DMS114 treated with DMSO at 0.1 percent for 48 hours (cell line): Measurements from ENCODE around the gene RMI2.
A peak's percentile ranks its signal among the peaks of the same experiment; 100 is the strongest.
"Not testable (repeated sequence)": the region's sequence is repeated elsewhere in the genome, so short reads cannot be mapped to it uniquely, and the experiment has no call there.

Experiments
- DNase-seq: peaks from one replicate; lab custom pipeline; 2025; ENCODE audit not compliant: unreplicated experiment; lab: John Stamatoyannopoulos, UW

Gene RMI2

DNA sequence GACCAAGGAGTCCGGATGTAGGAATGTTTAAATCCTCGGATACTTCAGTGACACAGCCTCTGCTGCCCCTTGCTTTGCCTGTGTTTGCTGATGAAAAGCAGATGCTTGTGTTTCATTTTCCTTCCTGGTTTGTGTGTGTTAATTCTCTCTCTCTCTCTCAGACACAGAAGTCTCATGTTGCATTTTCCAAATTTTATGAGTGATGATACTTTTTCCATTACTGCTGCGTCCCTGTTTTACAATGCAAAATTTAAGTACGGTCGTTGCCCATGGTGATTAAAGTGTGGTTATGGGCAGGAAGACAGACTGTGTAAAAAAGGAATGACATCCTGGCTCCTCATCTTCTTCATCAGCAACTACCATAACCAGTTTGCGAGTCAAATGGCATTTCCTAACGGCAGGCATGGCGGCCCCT lies 5.7 kb downstream of the RMI2 start:
- no peak for DNase-seq

GRCh38 chr16:11353158-11353557 lies 7.9 kb downstream of the RMI2 start:
- DNase-seq, result no peak

- no peak for DNase-seq
Measured at GRCh38 chr16:11354407-11354732, 9.1 kb downstream of the RMI2 start.

GRCh38 chr16:11354733-11355574 lies 9.7 kb downstream of the RMI2 start:
- no peak for DNase-seq

GRCh38 chr16:11355862-11356261 lies 10.6 kb downstream of the RMI2 start:
- DNase-seq, result no peak

- peak; percentile 24 for DNase-seq
Measured at GRCh38 chr16:11356573-11357331, 11.5 kb downstream of the RMI2 start.

GRCh38 chr16:11358531-11358930 lies 13.3 kb downstream of the RMI2 start:
- DNase-seq, result no peak

DNA sequence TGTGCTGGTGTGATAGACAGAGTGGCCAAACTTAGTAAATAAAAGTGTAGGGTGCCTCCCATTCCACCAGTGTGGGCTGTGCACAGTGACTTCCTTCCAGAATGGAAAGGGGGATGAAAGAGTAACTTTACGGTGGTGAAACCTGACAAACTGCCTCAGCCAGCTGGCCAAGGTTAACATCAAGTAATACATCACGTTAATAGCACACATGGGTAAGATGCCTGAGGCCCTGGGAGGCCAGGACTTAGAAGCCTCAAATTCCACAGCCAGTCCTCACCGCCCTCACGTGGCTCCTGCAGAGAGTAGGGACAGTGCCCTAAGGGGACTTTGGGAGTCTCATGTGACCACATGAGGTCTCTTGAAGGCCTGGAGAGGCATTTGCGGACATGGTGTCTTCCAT lies 14.1 kb downstream of the RMI2 start:
- DNase-seq, result no peak

DNA sequence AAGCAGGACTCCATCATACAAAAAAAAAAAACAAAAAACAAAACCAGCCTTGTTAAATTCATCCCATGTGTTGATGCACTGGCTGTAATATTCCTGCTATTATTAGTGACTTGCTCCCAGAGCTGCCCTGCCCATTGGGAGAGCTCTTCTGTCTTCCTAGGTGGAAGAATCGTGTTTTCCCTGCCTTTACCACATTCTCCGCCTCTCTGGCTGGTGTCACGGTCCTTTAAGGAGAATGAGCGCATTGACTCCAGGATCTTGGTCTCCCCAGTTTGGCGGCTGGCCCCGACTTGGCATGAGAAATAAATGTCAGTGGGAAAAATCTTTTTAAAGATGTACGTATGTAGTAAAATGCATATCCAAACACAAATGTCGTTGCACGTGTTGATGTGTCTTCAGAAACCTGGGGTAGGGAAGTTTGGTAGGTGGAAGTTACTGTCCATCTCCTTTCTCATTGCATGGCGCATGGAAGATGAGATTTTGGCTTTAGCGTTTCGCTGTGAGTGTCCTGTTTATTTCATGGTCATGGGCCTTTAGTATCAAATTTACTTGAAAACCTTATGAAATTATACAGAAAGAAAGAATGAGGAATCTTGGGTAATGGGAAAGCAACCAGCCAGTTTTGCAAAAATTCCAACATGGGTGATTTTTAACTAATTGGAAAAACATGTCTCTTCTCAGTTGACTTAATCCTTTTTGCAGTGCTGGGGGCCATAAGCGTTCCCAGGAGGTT lies 15.5 kb downstream of the RMI2 start:
- DNase-seq, result no peak

- DNase-seq, result no peak
Measured at GRCh38 chr16:11361701-11362451, 16.6 kb downstream of the RMI2 start.

- no peak for DNase-seq
Measured at GRCh38 chr16:11363927-11364258, 18.6 kb downstream of the RMI2 start.

GRCh38 chr16:11367483-11367906 lies 22.2 kb downstream of the RMI2 start:
- DNase-seq, result no peak

GRCh38 chr16:11370084-11370931 lies 25.0 kb downstream of the RMI2 start:
- no peak for DNase-seq

- not testable (repeated sequence) for DNase-seq
Measured at GRCh38 chr16:11370932-11371279, 25.6 kb downstream of the RMI2 start.

- DNase-seq, result no peak
Measured at GRCh38 chr16:11372073-11372828, 27.0 kb downstream of the RMI2 start.

DNA sequence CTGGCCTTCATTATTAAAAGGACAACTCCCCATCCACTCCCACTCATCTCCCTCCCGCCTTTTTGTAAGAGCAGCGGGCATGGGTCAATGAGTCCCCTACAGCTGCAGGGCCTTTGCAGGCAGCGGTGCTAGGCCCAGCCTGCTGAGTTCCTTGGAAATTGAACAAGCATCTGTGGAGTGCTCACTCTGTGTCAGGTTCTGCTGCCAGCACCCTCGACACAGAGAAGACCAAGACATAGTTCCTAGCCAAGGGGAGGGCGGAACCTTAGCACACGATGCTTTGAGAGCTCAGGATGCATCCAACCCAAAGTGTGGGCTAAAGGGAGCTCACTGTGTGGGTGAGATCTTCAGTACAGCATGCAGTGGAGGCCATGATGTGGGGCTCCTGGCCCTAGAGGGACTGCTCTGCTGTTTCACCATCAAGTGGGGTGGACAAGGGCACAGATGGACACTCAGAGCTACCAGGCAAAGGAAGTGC lies 27.6 kb downstream of the RMI2 start:
- no peak for DNase-seq

DNA sequence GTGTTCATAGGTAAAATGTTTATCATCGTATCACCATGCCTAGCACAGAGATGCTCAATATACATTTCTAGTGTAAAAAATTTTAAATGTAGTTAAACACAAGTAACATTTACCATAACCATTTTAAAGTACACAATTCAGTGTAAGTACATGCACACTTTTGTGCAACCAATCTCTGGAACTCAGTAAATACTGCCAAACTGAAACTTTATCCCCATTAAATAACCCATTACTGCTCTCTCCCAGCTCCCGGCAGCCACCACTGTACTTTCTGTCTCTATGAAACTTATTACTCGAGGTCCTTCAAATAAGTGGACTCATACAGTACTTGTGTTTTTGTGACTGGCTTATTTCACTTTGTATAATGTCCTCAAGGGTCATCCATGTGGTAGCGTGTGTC lies 29.0 kb downstream of the RMI2 start:
- no peak for DNase-seq

- DNase-seq, result no peak
Measured at GRCh38 chr16:11377154-11377553, 31.9 kb downstream of the RMI2 start.

DNA sequence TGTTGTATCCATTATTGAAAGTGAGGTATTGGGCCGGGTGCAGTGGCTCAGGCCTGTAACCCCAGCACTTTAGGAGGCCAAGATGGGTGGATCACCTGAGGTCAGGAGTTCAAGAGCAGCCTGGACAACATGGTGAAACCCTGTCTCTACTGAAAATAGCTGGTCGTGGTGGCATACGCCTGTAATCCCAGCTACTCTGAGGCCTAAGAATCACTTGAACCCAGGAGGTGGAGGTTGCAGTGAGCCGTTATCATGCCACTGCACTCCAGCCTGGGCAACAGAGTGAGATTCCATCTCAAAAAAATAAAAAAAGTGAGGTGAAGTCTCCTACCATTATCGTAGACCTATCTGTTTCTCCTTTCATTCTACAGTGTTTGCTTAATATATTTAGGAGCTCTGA lies 33.7 kb downstream of the RMI2 start:
- DNase-seq, result not testable (repeated sequence)
